ENCODE measurements around the gene RANBP9. TPM values are rescaled to one million over a fixed set of nuclear protein-coding genes. Genes with fewer than 3 reads are reported as not detected.

The RANBP9 gene
- total and polyA plus RNA-seq, 2 of the 13 experiments (the other 11 are each of a cell fraction or from before 2014, with no cell fraction given), result 26.6 to 30.6 TPM

- Histone ChIP-seq H3K36me3 (replicated peaks in 1 of 2; ENCODE audit: control insufficient read depth in 1 of 2, insufficient read depth in 2 of 2, low read length in 2 of 2) (peaks cover 11 to 46% of the 10 kb centered on the region in 2 experiments), H3K27me3 (ENCODE audit: control insufficient read depth in 1 of 2, insufficient read depth in 2 of 2, low read length in 2 of 2) (no peaks in the 10 kb centered on the region), H3K9me3 (ENCODE audit: low read length) (no peaks in the 10 kb centered on the region), H3K79me2 (ENCODE audit: insufficient read depth, low read length) (no peaks in the 10 kb centered on the region), H3K27ac (ENCODE audit: extremely low read length, insufficient read depth, low read length) (no peak overlapping the region), H2AFZ (ENCODE audit: low read length) (no peak overlapping the region), H3K9ac (ENCODE audit: insufficient read depth, low read depth, low read length) (no peak overlapping the region), H3K4me3 (replicated peaks in 1 of 3; ENCODE audit: insufficient read depth in 1 of 3, low read depth in 2 of 3, low read length in 3 of 3) (no peak overlapping the region), H3K4me2 (ENCODE audit: low read depth, low read length) (no peak overlapping the region), H4K20me1 (ENCODE audit: insufficient read depth, low read length) (no peaks in the 10 kb centered on the region), H3K4me1 (ENCODE audit: insufficient read depth, low read length) (peaks cover 27% of the 10 kb centered on the region)
- no TSS peak for BruUV-seq (replicated peaks)
- in situ Hi-C loops (cut with HindIII; ENCODE audit: extremely low pct_ligation_motif_present, low pct_unique_long_range_greater_than_20kb), result no loop called here
- CTCF ChIA-PET (ENCODE audit: low intra/inter-chr PET ratio, low total read pairs), result no interaction called here
- no peak for DNase-seq (ENCODE audit: low spot score)
- ATAC-seq, result no peak
- intact Hi-C loops (cut with micrococcal nuclease; ENCODE audit: unreplicated experiment), result no loop called here
- no peak for FAIRE-seq
- WGBS (ENCODE audit: low lambda C conversion rate), result over 99% methylated on average over 4 of the region's 4 CpGs
- TF ChIP-seq NFYB (CRISPR knock-in tag; IDR thresholded peaks at IDR 0.05), result no peak
- POLR2A ChIA-PET, result interaction anchor here (0.7 to 1.9 kb wide), 2 partner anchors 23 to 60 kb away, joined by 3 to 6 read pairs; partner anchors contain the start of gene NOL7
Measured at GRCh38 chr6:13638626-13639025, 73.0 kb downstream of the RANBP9 start.

- no peak overlapping the region for H3K4me2 ChIP-seq (ENCODE audit: low read depth, low read length)
- FAIRE-seq, result no peak
- TF ChIP-seq ZNF629 (CRISPR knock-in tag; conservative IDR thresholded peaks at IDR 0.05) (peak; percentile 77), TCF12 (IDR thresholded peaks at IDR 0.05) (no peak), TCF12 (CRISPR knock-in tag; IDR thresholded peaks at IDR 0.05) (no peak)
- H3K4me1 ChIP-seq (ENCODE audit: insufficient read depth, low read length), result peaks cover 27% of the 10 kb centered on the region
- H3K9ac ChIP-seq (ENCODE audit: insufficient read depth, low read depth, low read length), result no peak overlapping the region
- H3K27ac ChIP-seq (ENCODE audit: extremely low read length, insufficient read depth, low read length), result no peak overlapping the region
- H3K4me3 ChIP-seq (replicated peaks in 1 of 3; ENCODE audit: insufficient read depth in 1 of 3, low read depth in 2 of 3, low read length in 3 of 3), result no peak overlapping the region
- H4K20me1 ChIP-seq (ENCODE audit: insufficient read depth, low read length), result no peaks in the 10 kb centered on the region
- H3K9me3 ChIP-seq (ENCODE audit: low read length), result no peaks in the 10 kb centered on the region
- no TSS peak for BruUV-seq (replicated peaks)
- intact Hi-C loops (cut with micrococcal nuclease; ENCODE audit: unreplicated experiment), result no loop called here
- in situ Hi-C loops (cut with HindIII; ENCODE audit: extremely low pct_ligation_motif_present, low pct_unique_long_range_greater_than_20kb), result no loop called here
- no peak for ATAC-seq
- no peak for DNase-seq (ENCODE audit: low spot score)
- H3K36me3 ChIP-seq (replicated peaks in 1 of 2; ENCODE audit: control insufficient read depth in 1 of 2, insufficient read depth in 2 of 2, low read length in 2 of 2), result peaks cover 11 to 41% of the 10 kb centered on the region in 2 experiments
- CTCF ChIA-PET (ENCODE audit: low intra/inter-chr PET ratio, low total read pairs), result no interaction called here
- H3K27me3 ChIP-seq (ENCODE audit: control insufficient read depth in 1 of 2, insufficient read depth in 2 of 2, low read length in 2 of 2), result no peaks in the 10 kb centered on the region
- no peaks in the 10 kb centered on the region for H3K79me2 ChIP-seq (ENCODE audit: insufficient read depth, low read length)
- POLR2A ChIA-PET, result interaction anchor here (0.7 to 1.9 kb wide), 3 partner anchors 22 to 60 kb away, joined by 3 to 6 read pairs (median 3); partner anchors contain the start of gene NOL7
- 92% methylated on average over 1 of the region's 1 CpG for WGBS (ENCODE audit: low lambda C conversion rate)
- H2AFZ ChIP-seq (ENCODE audit: low read length), result no peak overlapping the region
Measured at GRCh38 chr6:13638014-13638413, 73.6 kb downstream of the RANBP9 start.
